H1 (cell line): ENCODE results near the gene PTPN22. TPM values are rescaled to one million over a fixed set of nuclear protein-coding genes. Genes with fewer than 3 reads are reported as not detected.

Experiments
- CHD7 ChIP-seq: fragments of 300-600 bp; sonication (generic); IDR thresholded peaks from 2 replicates; pipeline ENCODE4 v1.7.1; 2012; ENCODE audit warnings: low read length, moderate library complexity, mild to moderate bottlenecking, inconsistent platforms; ENCODE audit not compliant: insufficient replicate concordance
- EP300 ChIP-seq, 2 experiments: IDR thresholded peaks; 1 replicate in 1 of 2; 2 replicates in 1 of 2; pipeline ENCODE4 v1.6.1; 2011 to 2012; ENCODE audit warnings: low read depth in 2 of 2, low read length in 2 of 2, mild to moderate bottlenecking in 2 of 2, borderline replicate concordance in 1 of 2, inconsistent platforms in 1 of 2, moderate library complexity in 1 of 2
- HDAC6 ChIP-seq: IDR thresholded peaks from one replicate; pipeline ENCODE4 v1.7.1; 2012; ENCODE audit warnings: low read depth, mild to moderate bottlenecking, inconsistent platforms, low read length, moderate library complexity
- SP1 ChIP-seq: IDR thresholded peaks from 2 replicates; pipeline ENCODE4 v1.6.1; 2011; ENCODE audit warnings: low read depth, low read length
- YY1 ChIP-seq: IDR thresholded peaks from 2 replicates; pipeline ENCODE4 v1.6.1; 2011; ENCODE audit warnings: low read depth, mild to moderate bottlenecking, low read length
- polyA plus RNA-seq, 7 experiments: library from polyadenylated mRNA; depleted of rRNA in 3 of 7; stranded (reverse) in 5 of 7; unstranded in 2 of 7; fragments of >200 nt in 5 of 7; fragments of 200-250 nt in 2 of 7; gene quantifications; 1 replicate in 5 of 7; 2 replicates in 1 of 7; 4 replicates in 1 of 7; pipeline versions ENCODE4 v1.2.1 to v1.2.3, GENCODE V29; 2011 to 2013; ENCODE audit warnings: missing spikeins in 2 of 7, mixed read lengths in 2 of 7
- total RNA-seq: library from RNA; stranded (reverse); fragmentation: NEBNext Ultra II Directional; extraction: Animal tissue kit (Norgen Biotek cat#: 25700); gene quantifications from 2 replicates; pipeline ENCODE4 v1.2.1, GENCODE V29; 2021
- TF ChIP-seq, protein P1 (sequence below): IDR thresholded peaks from 2 replicates; pipeline ENCODE4 v1.6.1; 2012; ENCODE audit warnings: inconsistent platforms

PTPN22 gene
- total and polyA plus RNA-seq, 2 of the 8 experiments (the other 6 are each of a cell fraction or from before 2014, with no cell fraction given) = not detected

GRCh38 chr1:113787663-113788062, 83.8 kb downstream of the PTPN22 start (continued):
- TF ChIP-seq EP300 (IDR thresholded peaks at IDR 0.05; ENCODE audit: borderline replicate concordance in 1 of 2, low read depth in 2 of 2, low read length in 2 of 2) (no peak), YY1 (no peak), CHD7 (no peak), HDAC6 (no peak), SP1 (no peak)
- TF ChIP-seq, protein P1, sequence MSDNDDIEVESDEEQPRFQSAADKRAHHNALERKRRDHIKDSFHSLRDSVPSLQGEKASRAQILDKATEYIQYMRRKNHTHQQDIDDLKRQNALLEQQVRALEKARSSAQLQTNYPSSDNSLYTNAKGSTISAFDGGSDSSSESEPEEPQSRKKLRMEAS = no peak
